Hepatocyte (in vitro differentiated cells): ENCODE measurements around the gene SH3PXD2B. TPM values are rescaled to one million over a fixed set of nuclear protein-coding genes. Genes with fewer than 3 reads are reported as not detected.

ENCODE experiments used
- DNase-seq: peaks from one replicate; pipeline ENCODE4 v3.0.0-alpha.2; 2016; ENCODE audit warnings: low spot score
- H2AFZ ChIP-seq: fragments of 200-600 bp; sonication (generic); 2 replicates; pipeline ENCODE4 v1.6.0; 2016; ENCODE audit warnings: antibody characterized with exemption, mild to moderate bottlenecking
- H3K27ac ChIP-seq: fragments of 200-600 bp; sonication (generic); 2 replicates; pipeline ENCODE4 v1.5.1; 2016; ENCODE audit warnings: mild to moderate bottlenecking
- H3K27me3 ChIP-seq: fragments of 200-600 bp; sonication (generic); 2 replicates; pipeline ENCODE4 v1.6.1; 2016
- H3K36me3 ChIP-seq: fragments of 200-600 bp; sonication (generic); replicated peaks from 2 replicates; pipeline ENCODE4 v1.5.1; 2016; ENCODE audit warnings: low read depth; ENCODE audit not compliant: insufficient read depth
- H3K4me1 ChIP-seq: fragments of 200-600 bp; sonication (generic); 2 replicates; pipeline ENCODE4 v1.5.1; 2016; ENCODE audit warnings: mild to moderate bottlenecking, moderate library complexity; ENCODE audit not compliant: insufficient read depth
- H3K4me2 ChIP-seq: fragments of 200-600 bp; sonication (generic); 2 replicates; pipeline ENCODE4 v1.6.0; 2016
- H3K4me3 ChIP-seq: fragments of 200-600 bp; sonication (generic); 2 replicates; pipeline ENCODE4 v1.5.1; 2016; ENCODE audit warnings: mild to moderate bottlenecking
- H3K79me2 ChIP-seq: fragments of 200-600 bp; sonication (generic); 2 replicates; pipeline ENCODE4 v1.6.0; 2017; ENCODE audit warnings: mild to moderate bottlenecking
- H3K9me2 ChIP-seq: fragments of 200-600 bp; sonication (generic); replicated peaks from 2 replicates; pipeline ENCODE4 v1.6.0; 2017; ENCODE audit warnings: mild to moderate bottlenecking; ENCODE audit not compliant: insufficient read depth
- H3K9me3 ChIP-seq: fragments of 200-600 bp; sonication (generic); 2 replicates; pipeline ENCODE4 v1.5.1; 2016; ENCODE audit warnings: low read depth, mild to moderate bottlenecking
- H4K20me1 ChIP-seq: fragments of 200-600 bp; sonication (generic); 2 replicates; pipeline ENCODE4 v1.6.0; 2016; ENCODE audit warnings: mild to moderate bottlenecking; ENCODE audit not compliant: insufficient read depth, poor library complexity, severe bottlenecking
- EZH2 ChIP-seq: fragments of 200-600 bp; sonication (generic); IDR thresholded peaks from 2 replicates; pipeline ENCODE4 v1.6.1; 2016; ENCODE audit warnings: antibody characterized with exemption, mild to moderate bottlenecking, borderline replicate concordance
- EZH2phosphoT487 ChIP-seq: fragments of 200-600 bp; sonication (generic); IDR thresholded peaks from one replicate; pipeline ENCODE4 v1.6.1; 2018; ENCODE audit warnings: antibody characterized with exemption, mild to moderate bottlenecking, low read depth, moderate library complexity; ENCODE audit not compliant: unreplicated experiment, severe bottlenecking
- WGBS: methylation state at CpG from one replicate; pipeline ENCODE4 v1.1.6; 2016; ENCODE audit warnings: low lambda C conversion rate; ENCODE audit errors: missing lambda C conversion rate; 5-methylcytosine and 5-hydroxymethylcytosine counted together
- polyA plus RNA-seq: library from polyadenylated mRNA; unstranded; fragments of >200 nt; fragmentation: Nextera tagmentation; extraction: Ambion mirVana; gene quantifications from 2 replicates; pipeline ENCODE4 v1.2.1, GENCODE V29; 2016
- total RNA-seq: library from RNA; depleted of rRNA; stranded (reverse); fragments of >200 nt; gene quantifications from 2 replicates; pipeline ENCODE4 v1.2.3, GENCODE V29; 2014
- TF ChIP-seq, protein P1 (sequence below): fragments of 200-600 bp; sonication (generic); IDR thresholded peaks from 2 replicates; pipeline ENCODE4 v1.5.1; 2016; ENCODE audit warnings: antibody characterized with exemption, mild to moderate bottlenecking; ENCODE audit not compliant: poor library complexity

The SH3PXD2B gene
- total and polyA plus RNA-seq, 2 experiments from 2014 or later = 27.8 to 28.5 TPM

DNA sequence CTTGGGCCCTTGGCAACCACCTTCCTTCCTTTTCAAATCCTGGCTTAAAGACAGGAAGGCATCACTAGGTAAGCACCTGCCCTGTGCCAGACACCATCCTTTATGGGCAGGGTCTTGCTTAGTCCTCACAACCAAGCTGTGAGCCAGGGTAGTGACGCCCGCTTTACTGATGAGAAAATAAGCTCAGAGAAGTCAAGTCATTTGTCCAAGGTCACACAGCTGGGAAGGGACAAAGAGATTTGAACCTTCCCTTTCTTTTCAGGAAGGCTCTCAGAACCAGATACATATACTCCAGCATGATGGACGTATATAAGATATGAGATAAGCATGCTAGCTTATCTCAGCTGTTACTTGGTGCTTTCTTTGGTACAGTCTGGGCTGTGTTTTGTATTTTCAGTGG is 76.9 kb downstream of the SH3PXD2B start:
- Histone ChIP-seq H4K20me1 (no peaks in the 10 kb centered on the region), H3K27me3 (no peaks in the 10 kb centered on the region), H2AFZ (no peak overlapping the region), H3K36me3 (no peaks in the 10 kb centered on the region), H3K79me2 (no peaks in the 10 kb centered on the region), H3K4me1 (peaks cover 4% of the 10 kb centered on the region), H3K27ac (no peak overlapping the region), H3K9me3 (no peaks in the 10 kb centered on the region), H3K9me2 (no peaks in the 10 kb centered on the region), H3K4me3 (no peak overlapping the region), H3K4me2 (no peak overlapping the region)
- 96% methylated on average over 3 of the region's 3 CpGs for WGBS
- no peak for DNase-seq
- TF ChIP-seq EZH2phosphoT487 = no peak
- TF ChIP-seq EZH2 = no peak
- TF ChIP-seq, protein P1, sequence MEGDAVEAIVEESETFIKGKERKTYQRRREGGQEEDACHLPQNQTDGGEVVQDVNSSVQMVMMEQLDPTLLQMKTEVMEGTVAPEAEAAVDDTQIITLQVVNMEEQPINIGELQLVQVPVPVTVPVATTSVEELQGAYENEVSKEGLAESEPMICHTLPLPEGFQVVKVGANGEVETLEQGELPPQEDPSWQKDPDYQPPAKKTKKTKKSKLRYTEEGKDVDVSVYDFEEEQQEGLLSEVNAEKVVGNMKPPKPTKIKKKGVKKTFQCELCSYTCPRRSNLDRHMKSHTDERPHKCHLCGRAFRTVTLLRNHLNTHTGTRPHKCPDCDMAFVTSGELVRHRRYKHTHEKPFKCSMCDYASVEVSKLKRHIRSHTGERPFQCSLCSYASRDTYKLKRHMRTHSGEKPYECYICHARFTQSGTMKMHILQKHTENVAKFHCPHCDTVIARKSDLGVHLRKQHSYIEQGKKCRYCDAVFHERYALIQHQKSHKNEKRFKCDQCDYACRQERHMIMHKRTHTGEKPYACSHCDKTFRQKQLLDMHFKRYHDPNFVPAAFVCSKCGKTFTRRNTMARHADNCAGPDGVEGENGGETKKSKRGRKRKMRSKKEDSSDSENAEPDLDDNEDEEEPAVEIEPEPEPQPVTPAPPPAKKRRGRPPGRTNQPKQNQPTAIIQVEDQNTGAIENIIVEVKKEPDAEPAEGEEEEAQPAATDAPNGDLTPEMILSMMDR = no peak

DNA sequence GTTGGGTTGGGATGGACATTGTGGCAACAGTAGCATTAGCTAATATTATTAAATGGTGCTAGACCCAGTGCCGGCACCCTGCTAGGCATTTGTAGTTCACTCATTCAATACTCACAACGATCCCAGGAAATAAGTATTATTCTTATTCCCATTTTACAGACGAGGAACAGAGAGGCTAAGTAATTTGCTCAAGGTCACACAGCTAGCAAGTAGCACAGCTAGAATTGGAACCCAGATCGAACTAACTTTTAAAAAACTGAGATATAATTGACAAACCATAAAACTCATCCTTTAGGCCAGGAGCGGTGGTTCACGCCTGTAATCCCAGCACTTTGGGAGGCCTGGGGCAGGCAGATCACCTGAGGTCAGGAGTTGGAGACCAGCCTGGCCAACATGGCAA is 79.5 kb downstream of the SH3PXD2B start:
- no peak for DNase-seq
- no peaks in the 10 kb centered on the region for H3K4me1 ChIP-seq
- TF ChIP-seq, protein P1 = no peak
- TF ChIP-seq EZH2 (no peak), EZH2phosphoT487 (no peak)
- no peaks in the 10 kb centered on the region for H3K9me2 ChIP-seq
- no peaks in the 10 kb centered on the region for H3K27me3 ChIP-seq
- no peaks in the 10 kb centered on the region for H3K79me2 ChIP-seq
- no peak overlapping the region for H3K4me2 ChIP-seq
- no peaks in the 10 kb centered on the region for H4K20me1 ChIP-seq
- no peak overlapping the region for H3K4me3 ChIP-seq
- WGBS = 98% methylated on average over 6 of the region's 6 CpGs
- no peak overlapping the region for H2AFZ ChIP-seq
- H3K9me3 ChIP-seq = peaks cover 4% of the 10 kb centered on the region
- no peaks in the 10 kb centered on the region for H3K36me3 ChIP-seq
- H3K27ac ChIP-seq = no peak overlapping the region

DNA sequence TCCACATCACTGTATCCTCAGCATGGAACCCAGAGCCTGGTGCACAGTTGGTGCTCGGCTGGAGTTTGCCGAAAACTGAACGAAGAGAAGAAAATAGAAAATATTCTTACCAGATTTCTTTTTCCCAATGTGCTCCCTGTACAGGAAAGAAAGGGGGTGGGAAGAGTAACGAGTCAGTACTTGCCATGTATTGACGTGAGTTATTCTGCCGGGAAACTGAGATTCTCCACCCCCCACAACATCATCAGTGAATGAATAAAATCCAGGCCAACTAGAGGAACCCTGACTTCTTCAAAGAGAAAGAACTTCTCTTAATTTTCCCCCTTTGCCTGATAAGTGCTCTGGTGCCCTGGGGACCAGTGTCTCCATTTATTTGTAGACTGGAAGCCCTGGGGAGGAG is 80.6 kb downstream of the SH3PXD2B start:
- Histone ChIP-seq H3K4me3 (no peak overlapping the region), H3K4me2 (no peak overlapping the region), H3K9me3 (peaks cover 4% of the 10 kb centered on the region), H3K79me2 (no peaks in the 10 kb centered on the region), H3K27ac (no peak overlapping the region), H4K20me1 (no peaks in the 10 kb centered on the region), H2AFZ (no peak overlapping the region), H3K9me2 (no peaks in the 10 kb centered on the region), H3K27me3 (no peaks in the 10 kb centered on the region), H3K36me3 (no peaks in the 10 kb centered on the region), H3K4me1 (no peaks in the 10 kb centered on the region)
- no peak for TF ChIP-seq EZH2
- TF ChIP-seq EZH2phosphoT487 = no peak
- TF ChIP-seq, protein P1 = no peak
- 97% methylated on average over 6 of the region's 6 CpGs for WGBS
- no peak for DNase-seq

DNA sequence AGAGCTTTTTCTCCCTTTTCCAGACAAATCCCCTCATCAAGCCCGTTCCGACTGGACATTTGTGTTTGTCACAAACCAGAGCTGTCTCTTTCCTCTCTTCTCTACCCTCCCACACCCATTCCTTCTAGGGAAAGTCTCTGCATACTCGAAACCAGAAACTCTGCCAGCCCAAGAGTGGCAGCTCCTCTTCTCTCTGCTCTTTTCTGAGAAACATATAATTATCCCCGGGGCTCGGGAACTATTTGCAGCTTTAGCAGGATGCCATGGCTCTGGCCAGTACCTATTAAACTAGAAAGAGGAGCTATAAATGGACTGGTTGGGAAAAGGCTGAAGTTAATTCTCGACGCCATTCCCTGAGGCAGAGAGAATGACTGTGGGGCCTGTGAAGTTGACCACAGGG is 82.6 kb downstream of the SH3PXD2B start:
- H3K27ac ChIP-seq = no peak overlapping the region

More for the DNA sequence above, 82.6 kb downstream of the SH3PXD2B start:
- no peaks in the 10 kb centered on the region for H3K36me3 ChIP-seq
- WGBS = 86% methylated on average over 7 of the region's 7 CpGs
- H3K27me3 ChIP-seq = no peaks in the 10 kb centered on the region
- no peaks in the 10 kb centered on the region for H3K79me2 ChIP-seq
- no peaks in the 10 kb centered on the region for H3K4me1 ChIP-seq
- H3K4me3 ChIP-seq = no peak overlapping the region
- TF ChIP-seq, protein P1 = no peak
- TF ChIP-seq EZH2phosphoT487 = no peak
- TF ChIP-seq EZH2 = no peak
- H2AFZ ChIP-seq = no peak overlapping the region
- no peak overlapping the region for H3K4me2 ChIP-seq
- no peaks in the 10 kb centered on the region for H4K20me1 ChIP-seq
- H3K9me3 ChIP-seq = peaks cover 4% of the 10 kb centered on the region
- no peaks in the 10 kb centered on the region for H3K9me2 ChIP-seq
- DNase-seq = no peak
